Prostate gland (tissue), 2 donors: ENCODE measurements around the gene CDC16.

Experiments
- POLR2A ChIP-seq: fragments of 450-650 bp; IDR thresholded peaks from one replicate; pipeline ENCODE4 v1.6.1; 2016; ENCODE audit warnings: antibody characterized with exemption, mild to moderate bottlenecking
- TF ChIP-seq, protein P1 (sequence below), 4 experiments: fragments of 200-600 bp in 2 of 4; fragments of 450-650 bp in 2 of 4; sonication (generic) in 2 of 4; IDR thresholded peaks; 1 replicate in 3 of 4; 2 replicates in 1 of 4; pipeline ENCODE4 v1.5.1; 2016 to 2019; ENCODE audit warnings: antibody characterized with exemption in 4 of 4, mild to moderate bottlenecking in 2 of 4, moderate library complexity in 2 of 4

- no peak for TF ChIP-seq POLR2A
- TF ChIP-seq, protein P1, sequence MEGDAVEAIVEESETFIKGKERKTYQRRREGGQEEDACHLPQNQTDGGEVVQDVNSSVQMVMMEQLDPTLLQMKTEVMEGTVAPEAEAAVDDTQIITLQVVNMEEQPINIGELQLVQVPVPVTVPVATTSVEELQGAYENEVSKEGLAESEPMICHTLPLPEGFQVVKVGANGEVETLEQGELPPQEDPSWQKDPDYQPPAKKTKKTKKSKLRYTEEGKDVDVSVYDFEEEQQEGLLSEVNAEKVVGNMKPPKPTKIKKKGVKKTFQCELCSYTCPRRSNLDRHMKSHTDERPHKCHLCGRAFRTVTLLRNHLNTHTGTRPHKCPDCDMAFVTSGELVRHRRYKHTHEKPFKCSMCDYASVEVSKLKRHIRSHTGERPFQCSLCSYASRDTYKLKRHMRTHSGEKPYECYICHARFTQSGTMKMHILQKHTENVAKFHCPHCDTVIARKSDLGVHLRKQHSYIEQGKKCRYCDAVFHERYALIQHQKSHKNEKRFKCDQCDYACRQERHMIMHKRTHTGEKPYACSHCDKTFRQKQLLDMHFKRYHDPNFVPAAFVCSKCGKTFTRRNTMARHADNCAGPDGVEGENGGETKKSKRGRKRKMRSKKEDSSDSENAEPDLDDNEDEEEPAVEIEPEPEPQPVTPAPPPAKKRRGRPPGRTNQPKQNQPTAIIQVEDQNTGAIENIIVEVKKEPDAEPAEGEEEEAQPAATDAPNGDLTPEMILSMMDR (IDR thresholded peaks at IDR 0.05) = no peak
Observed at GRCh38 chr13:114244637-114245036, 9.9 kb downstream of the CDC16 start.
